Measurements from ENCODE around the gene MEAF6.
"Not testable (repeated sequence)": the region's sequence is repeated elsewhere in the genome, so short reads cannot be mapped to it uniquely, and the experiment has no call there.

Gene MEAF6

GRCh38 chr1:37540036-37540785 is 25.6 kb upstream of the MEAF6 start:
- no peak overlapping the region for H3K4me3 Mint-ChIP-seq
- DNase-seq (ENCODE audit: low spot score in 2 of 2), result no peak
- H3K9me3 Mint-ChIP-seq, result no peaks in the 10 kb centered on the region
- H3K27ac Mint-ChIP-seq, result peak overlapping the region; percentile 73
- H3K4me1 Mint-ChIP-seq, result peaks cover 22% of the 10 kb centered on the region
- ATAC-seq, result no peak
- peaks cover 100% of the 10 kb centered on the region for H3K36me3 Mint-ChIP-seq

GRCh38 chr1:37539154-37539553 is 24.6 kb upstream of the MEAF6 start:
- not testable (repeated sequence) for H3K27ac Mint-ChIP-seq; H3K4me3 Mint-ChIP-seq; DNase-seq (ENCODE audit: low spot score in 2 of 2); ATAC-seq; H3K9me3 Mint-ChIP-seq
- peaks cover 29% of the 10 kb centered on the region for H3K4me1 Mint-ChIP-seq
- peaks cover 100% of the 10 kb centered on the region for H3K36me3 Mint-ChIP-seq

GRCh38 chr1:37537378-37537777 is 22.8 kb upstream of the MEAF6 start:
- Mint-ChIP-seq H3K4me3 (no peak overlapping the region), H3K4me1 (peaks cover 30% of the 10 kb centered on the region), H3K9me3 (no peaks in the 10 kb centered on the region), H3K36me3 (peaks cover 85% of the 10 kb centered on the region), H3K27ac (peak overlapping the region; percentile 39)
- ATAC-seq, result peak; percentile 96
- DNase-seq (ENCODE audit: low spot score in 2 of 2), result no peak

DNA sequence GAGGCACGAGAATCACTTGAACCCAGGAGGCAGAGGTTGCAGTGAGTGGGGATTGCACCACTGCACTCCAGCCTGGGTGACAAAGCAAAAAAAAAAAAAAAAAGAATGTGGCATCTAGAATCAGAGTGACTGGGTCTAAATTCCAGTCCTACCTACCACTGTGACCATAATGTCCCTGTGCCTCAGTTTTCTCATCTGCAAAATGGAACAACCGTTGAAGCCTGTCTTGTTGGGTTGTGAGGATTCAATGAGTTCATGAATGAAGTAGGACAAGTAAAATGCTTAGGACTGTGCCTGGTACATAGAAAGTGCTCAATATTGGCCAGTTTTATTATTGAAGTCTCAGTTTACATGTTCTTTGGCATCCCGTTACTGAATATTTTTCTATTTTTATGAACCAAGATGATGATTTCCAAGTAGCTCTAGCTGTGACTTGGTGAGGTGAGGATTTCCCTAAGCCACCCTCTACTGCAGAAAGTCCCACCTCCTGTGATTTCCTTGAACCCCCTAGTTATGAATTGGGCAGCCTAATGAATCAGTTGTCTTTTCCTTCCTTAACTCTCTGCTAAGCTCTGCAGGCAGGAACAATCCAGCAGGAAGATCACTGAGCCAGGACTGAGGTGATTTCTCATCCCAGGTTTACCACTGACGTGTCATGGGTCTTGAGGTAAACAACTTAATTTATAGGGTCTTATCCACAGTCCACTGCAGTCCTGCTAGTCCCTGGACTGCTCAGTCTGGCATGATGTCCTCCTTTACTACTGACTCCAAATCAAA is 18.9 kb upstream of the MEAF6 start:
- H3K36me3 Mint-ChIP-seq, result peaks cover 46% of the 10 kb centered on the region
- peak overlapping the region; percentile 70 for H3K27ac Mint-ChIP-seq
- no peaks in the 10 kb centered on the region for H3K9me3 Mint-ChIP-seq

GRCh38 chr1:37532418-37533156 is 18.0 kb upstream of the MEAF6 start:
- H3K4me1 Mint-ChIP-seq, result peaks cover 23% of the 10 kb centered on the region
- H3K27ac Mint-ChIP-seq, result not testable (repeated sequence)
- H3K36me3 Mint-ChIP-seq, result peaks cover 37% of the 10 kb centered on the region

More for the DNA sequence above, 18.9 kb upstream of the MEAF6 start:
- Mint-ChIP-seq H3K4me3 (no peak overlapping the region), H3K4me1 (peaks cover 30% of the 10 kb centered on the region)
- ATAC-seq (no peak), DNase-seq (ENCODE audit: low spot score in 2 of 2) (no peak)

DNA sequence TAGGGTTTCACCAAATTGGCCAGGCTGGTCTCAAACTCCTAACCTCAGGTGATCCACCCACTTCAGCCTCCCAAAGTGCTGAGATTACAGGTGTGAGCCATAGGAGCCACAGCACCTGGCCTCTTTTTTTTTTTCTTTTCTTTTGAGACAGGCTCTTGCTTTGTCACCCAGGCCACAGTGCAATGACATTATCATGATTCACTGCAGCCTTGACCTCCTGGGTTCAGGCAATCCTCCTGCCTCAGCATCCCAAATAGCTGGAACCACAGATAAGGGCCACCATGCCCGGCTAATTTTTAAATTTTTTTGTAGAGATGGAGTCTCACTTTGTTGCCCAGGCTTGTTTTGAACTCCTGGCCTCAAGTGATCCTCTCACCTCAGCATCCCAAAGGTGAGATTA is 15.3 kb upstream of the MEAF6 start:
- H3K36me3 Mint-ChIP-seq, result peaks cover 10% of the 10 kb centered on the region
- not testable (repeated sequence) for H3K9me3 Mint-ChIP-seq; H3K27ac Mint-ChIP-seq; ATAC-seq; DNase-seq (ENCODE audit: low spot score in 2 of 2); H3K4me1 Mint-ChIP-seq; H3K4me3 Mint-ChIP-seq

More at GRCh38 chr1:37532418-37533156, 18.0 kb upstream of the MEAF6 start:
- DNase-seq (ENCODE audit: low spot score in 2 of 2); H3K4me3 Mint-ChIP-seq; ATAC-seq; H3K9me3 Mint-ChIP-seq: not testable (repeated sequence)

DNA sequence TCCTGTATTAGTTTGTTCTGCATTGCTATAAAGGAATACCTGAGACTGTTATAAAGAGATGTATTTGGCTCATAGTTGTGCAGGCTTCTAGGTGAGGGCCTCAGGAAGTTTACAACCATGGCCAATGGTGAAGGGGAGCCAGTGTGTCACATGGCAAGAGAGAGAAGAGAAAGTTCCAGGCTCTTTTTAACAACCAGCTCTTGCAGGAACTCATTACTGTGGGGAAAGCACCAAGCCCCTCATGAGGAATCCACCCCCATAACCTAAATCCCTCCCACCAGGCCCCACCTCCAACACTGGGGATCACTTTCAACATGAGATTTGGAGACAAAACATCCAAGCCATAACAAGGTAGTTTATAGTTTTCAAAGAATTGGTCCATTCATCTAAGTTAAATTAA is 5.0 kb upstream of the MEAF6 start:
- peak overlapping the region; percentile 95 for H3K27ac Mint-ChIP-seq

GRCh38 chr1:37518929-37519328 is 4.4 kb upstream of the MEAF6 start:
- Mint-ChIP-seq H3K36me3 (peaks cover 10% of the 10 kb centered on the region), H3K4me3 (peak overlapping the region; percentile 89), H3K4me1 (peaks cover 26% of the 10 kb centered on the region), H3K27ac (peak overlapping the region; percentile 95)
- peak; percentile 39 to 78 for DNase-seq (ENCODE audit: low spot score in 2 of 2)
- not testable (repeated sequence) for ATAC-seq, H3K9me3 Mint-ChIP-seq

More for the DNA sequence above, 5.0 kb upstream of the MEAF6 start:
- H3K4me1 Mint-ChIP-seq, result peaks cover 24% of the 10 kb centered on the region
- DNase-seq (ENCODE audit: low spot score in 2 of 2) (peak in 1 of 2 donors; percentile 58), ATAC-seq (peak; percentile 51)
- H3K36me3 Mint-ChIP-seq, result peaks cover 7% of the 10 kb centered on the region
- peak overlapping the region; percentile 89 for H3K4me3 Mint-ChIP-seq
- no peaks in the 10 kb centered on the region for H3K9me3 Mint-ChIP-seq

DNA sequence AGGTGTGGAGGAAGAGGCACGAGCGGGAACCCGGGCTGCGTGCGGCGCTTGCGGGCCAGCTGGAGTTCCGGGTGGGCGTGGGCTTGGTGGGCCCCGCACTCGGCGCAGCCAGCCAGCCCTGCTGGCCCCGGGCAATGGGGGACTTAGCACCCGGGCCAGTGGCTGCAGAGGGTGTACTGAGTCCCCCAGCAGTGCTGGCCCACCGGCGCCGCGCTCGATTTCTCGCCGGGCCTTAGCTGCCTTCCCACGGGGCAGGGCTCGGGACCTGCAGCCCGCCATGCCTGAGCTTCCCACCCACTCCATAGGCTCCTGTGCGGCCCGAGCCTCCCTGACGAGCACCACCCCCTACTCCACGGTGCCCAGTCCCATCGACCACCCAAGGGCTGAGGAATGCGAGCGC is 3.7 kb upstream of the MEAF6 start:
- peaks cover 17% of the 10 kb centered on the region for H3K36me3 Mint-ChIP-seq
- not testable (repeated sequence) for ATAC-seq; DNase-seq (ENCODE audit: low spot score in 2 of 2); H3K9me3 Mint-ChIP-seq; H3K4me3 Mint-ChIP-seq
- peaks cover 33% of the 10 kb centered on the region for H3K4me1 Mint-ChIP-seq
- peak overlapping the region; percentile 95 for H3K27ac Mint-ChIP-seq

GRCh38 chr1:37517569-37517968 is 3.0 kb upstream of the MEAF6 start:
- no peaks in the 10 kb centered on the region for H3K9me3 Mint-ChIP-seq
- H3K4me3 Mint-ChIP-seq, result no peak overlapping the region
- no peak for ATAC-seq
- H3K4me1 Mint-ChIP-seq, result peaks cover 40% of the 10 kb centered on the region
- DNase-seq (ENCODE audit: low spot score in 2 of 2), result no peak
- H3K36me3 Mint-ChIP-seq, result peaks cover 24% of the 10 kb centered on the region
- no peak overlapping the region for H3K27ac Mint-ChIP-seq

DNA sequence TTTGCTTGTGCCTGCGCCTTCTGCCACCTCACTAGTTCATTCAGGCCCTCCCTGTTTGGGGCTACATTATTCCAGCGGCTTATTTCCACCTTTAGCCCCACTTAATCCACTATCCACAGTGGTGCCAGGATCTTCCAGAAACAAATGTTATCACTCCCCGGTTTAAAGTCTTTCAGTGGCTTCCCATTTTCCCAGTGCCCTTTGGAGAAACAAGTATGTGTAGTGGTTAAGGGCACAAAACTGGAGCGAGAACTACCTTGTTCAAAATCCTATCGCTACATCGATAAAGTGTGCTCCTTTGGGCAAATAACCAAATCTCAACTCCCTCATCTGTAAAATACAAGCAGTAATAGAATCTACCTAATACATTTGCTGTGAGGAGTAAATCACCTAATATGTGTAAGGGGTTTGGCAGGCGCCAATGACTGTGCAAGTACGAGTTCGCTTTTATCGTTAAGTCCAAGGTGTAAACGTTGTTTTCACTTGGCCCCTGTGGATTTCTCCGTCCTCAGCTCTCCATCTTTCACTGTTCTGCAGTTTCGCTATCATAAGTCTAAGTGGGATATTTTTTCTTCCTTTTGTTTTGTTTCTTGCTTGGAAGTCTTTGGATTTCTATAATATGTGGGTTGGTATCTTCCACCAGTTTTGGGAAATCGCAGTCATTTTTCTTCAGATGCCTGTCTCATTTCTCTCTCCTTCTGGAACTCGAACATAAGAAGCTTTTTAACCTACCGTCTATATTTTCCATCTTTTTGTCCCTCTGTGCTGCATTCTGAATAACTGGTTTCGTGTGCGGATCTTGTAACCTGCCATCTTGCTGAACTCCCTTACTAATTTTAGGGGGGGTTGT is 844 bp upstream of the MEAF6 start:
- peaks cover 46% of the 10 kb centered on the region for H3K4me1 Mint-ChIP-seq
- H3K36me3 Mint-ChIP-seq, result peaks cover 45% of the 10 kb centered on the region
- H3K9me3 Mint-ChIP-seq, result no peaks in the 10 kb centered on the region
- H3K4me3 Mint-ChIP-seq, result peak overlapping the region; percentile 93
- no peak for ATAC-seq
- DNase-seq (ENCODE audit: low spot score in 2 of 2), result no peak
- H3K27ac Mint-ChIP-seq, result peak overlapping the region; percentile 94

DNA sequence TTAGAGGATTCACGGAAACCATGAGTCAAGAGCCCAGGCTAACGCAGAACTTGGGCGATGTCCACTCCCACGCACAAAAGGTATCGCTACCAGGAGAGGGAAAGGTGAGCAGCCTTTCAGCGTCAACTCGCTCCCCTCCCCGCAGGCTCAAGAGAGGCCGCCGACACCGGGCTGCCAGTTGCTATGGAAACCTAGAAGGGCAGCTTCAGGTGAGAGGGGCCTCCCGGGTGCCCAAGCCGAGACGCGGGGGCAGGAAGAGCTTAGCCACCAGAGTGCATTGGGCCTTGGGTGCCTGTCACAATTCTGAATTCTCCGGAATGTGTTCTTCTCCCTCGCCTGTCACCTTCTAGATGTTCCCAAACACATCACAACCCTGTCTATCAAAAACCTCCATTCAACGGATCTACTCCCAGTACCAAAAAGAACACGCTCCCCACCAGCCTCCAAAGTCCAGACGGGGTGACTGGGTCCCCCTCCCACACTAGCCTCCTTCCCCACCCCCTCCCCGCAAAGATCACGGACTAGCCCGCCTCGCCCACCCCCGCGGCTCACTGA is 694 bp downstream of the MEAF6 start:
- peak; percentile 35 to 75 for DNase-seq (ENCODE audit: low spot score in 2 of 2)
- H3K36me3 Mint-ChIP-seq, result peaks cover 61% of the 10 kb centered on the region
- H3K27ac Mint-ChIP-seq, result peak overlapping the region; percentile 94
- ATAC-seq, result peak; percentile 57
- peaks cover 41% of the 10 kb centered on the region for H3K4me1 Mint-ChIP-seq
- peak overlapping the region; percentile 93 for H3K4me3 Mint-ChIP-seq
- H3K9me3 Mint-ChIP-seq, result no peaks in the 10 kb centered on the region

- Mint-ChIP-seq H3K9me3 (no peaks in the 10 kb centered on the region), H3K27ac (peak overlapping the region; percentile 23), H3K36me3 (peaks cover 100% of the 10 kb centered on the region), H3K4me3 (no peak overlapping the region), H3K4me1 (peaks cover 31% of the 10 kb centered on the region)
- DNase-seq (ENCODE audit: low spot score in 2 of 2) (no peak), ATAC-seq (no peak)
Observed at GRCh38 chr1:37509181-37509580, 5.4 kb downstream of the MEAF6 start.

- DNase-seq (ENCODE audit: low spot score in 2 of 2) (no peak), ATAC-seq (no peak)
- H3K36me3 Mint-ChIP-seq, result peaks cover 100% of the 10 kb centered on the region
- peak overlapping the region; percentile 74 for H3K27ac Mint-ChIP-seq
- H3K9me3 Mint-ChIP-seq, result no peaks in the 10 kb centered on the region
- peaks cover 11% of the 10 kb centered on the region for H3K4me1 Mint-ChIP-seq
- H3K4me3 Mint-ChIP-seq, result no peak overlapping the region
Observed at GRCh38 chr1:37506740-37507139, 7.8 kb downstream of the MEAF6 start.
